GM10248 (cell line): ENCODE measurements around the gene EEFSEC.

Experiments
- CTCF ChIA-PET: fragments of 300-600 bp; sonication (Branson Sonifier 250); formaldehyde crosslinking; extraction: SDS; loops from one replicate; lab custom pipeline; 2021; ENCODE audit warnings: antibody characterized with exemption; lab: Yijun Ruan, JAX
- POLR2A ChIA-PET: fragments of 350-650 bp; sonication (Branson Sonifier 250); formaldehyde crosslinking; extraction: SDS; loops from one replicate; lab custom pipeline; 2020; ENCODE audit warnings: antibody characterized with exemption; lab: Yijun Ruan, JAX
- DNase-seq: peaks from one replicate; pipeline ENCODE4 v3.0.0; 2012; ENCODE audit errors: extremely low spot score
- CTCF ChIP-seq: IDR thresholded peaks from 2 replicates; pipeline ENCODE4 v1.5.1; 2012; ENCODE audit warnings: mild to moderate bottlenecking, low read depth; ENCODE audit errors: extremely low read depth, missing control alignments, control extremely low read depth

The EEFSEC gene

GRCh38 chr3:128408012-128408692 lies 254.9 kb downstream of the EEFSEC start:
- no peak for DNase-seq
- POLR2A ChIA-PET, result no interaction called here
- no peak for TF ChIP-seq CTCF
- CTCF ChIA-PET, result no interaction called here

- POLR2A ChIA-PET, result no interaction called here
- CTCF ChIA-PET, result interaction anchor here (1.8 kb wide), 1 partner anchor 13 kb away, joined by 5 read pairs; no protein-coding TSS in a partner anchor
- TF ChIP-seq CTCF, result no peak
- no peak for DNase-seq
Measured at GRCh38 chr3:128408693-128409623, 255.7 kb downstream of the EEFSEC start.

- no peak for DNase-seq
- POLR2A ChIA-PET, result no interaction called here
- no peak for TF ChIP-seq CTCF
- CTCF ChIA-PET, result interaction anchor here (1.8 to 2.1 kb wide), 2 partner anchors 12 to 16 kb away, joined by 5 to 9 read pairs; no protein-coding TSS in a partner anchor
Measured at GRCh38 chr3:128409624-128410581, 256.6 kb downstream of the EEFSEC start.

GRCh38 chr3:128410669-128411573 lies 257.6 kb downstream of the EEFSEC start:
- POLR2A ChIA-PET, result no interaction called here
- no peak for TF ChIP-seq CTCF
- no peak for DNase-seq
- CTCF ChIA-PET, result interaction anchor here (1.8 to 2.1 kb wide), 2 partner anchors 11 to 15 kb away, joined by 5 to 9 read pairs; no protein-coding TSS in a partner anchor

GRCh38 chr3:128411574-128412064 lies 258.3 kb downstream of the EEFSEC start:
- POLR2A ChIA-PET, result no interaction called here
- no peak for TF ChIP-seq CTCF
- no peak for DNase-seq
- CTCF ChIA-PET, result interaction anchor here (2.1 kb wide), 1 partner anchor 14 kb away, joined by 9 read pairs; no protein-coding TSS in a partner anchor
